HL-60 (cell line): ENCODE results near the gene NR5A2.
A peak's percentile ranks its signal among the peaks of the same experiment; 100 is the strongest.

Experiments
- DNase-seq, 2 experiments: peaks; one replicate each; pipeline ENCODE4 v3.0.0-alpha.2; 2010 to 2020; ENCODE audit warnings: low read depth in 1 of 2, low spot score in 1 of 2
- H3K27ac ChIP-seq: fragments of 250-450 bp; sonication (Bioruptor Pico); replicated peaks from 2 replicates; pipeline ENCODE4 v1.5.1; 2020; ENCODE audit warnings: mild to moderate bottlenecking, moderate library complexity
- H3K27me3 ChIP-seq: fragments of 250-450 bp; sonication (Bioruptor Pico); 2 replicates; pipeline ENCODE4 v1.5.1; 2021; ENCODE audit warnings: mild to moderate bottlenecking, moderate library complexity; ENCODE audit not compliant: insufficient read depth, poor library complexity, severe bottlenecking
- H3K4me3 ChIP-seq: replicated peaks from 2 replicates; pipeline ENCODE4 v1.5.1; 2011; ENCODE audit warnings: mild to moderate bottlenecking, control low read depth, low read length; ENCODE audit not compliant: insufficient read depth
- GABPA ChIP-seq: IDR thresholded peaks from 2 replicates; pipeline ENCODE4 v1.6.1; 2012; ENCODE audit warnings: low read depth
- POLR2AphosphoS5 ChIP-seq: IDR thresholded peaks from 2 replicates; pipeline ENCODE4 v1.6.1; 2012; ENCODE audit warnings: low read depth
- SPI1 ChIP-seq: IDR thresholded peaks from 2 replicates; pipeline ENCODE4 v1.6.1; 2012; ENCODE audit warnings: low read depth, mild to moderate bottlenecking, borderline replicate concordance
- TF ChIP-seq, protein P1 (sequence below): IDR thresholded peaks from 2 replicates; pipeline ENCODE4 v1.6.1; 2012; ENCODE audit warnings: low read depth; ENCODE audit not compliant: insufficient replicate concordance
- TF ChIP-seq, protein P2 (sequence below): IDR thresholded peaks from one replicate; pipeline ENCODE4 v1.5.1; 2011; ENCODE audit warnings: low read length, control low read depth, inconsistent platforms; ENCODE audit not compliant: insufficient read depth

The NR5A2 gene

DNA sequence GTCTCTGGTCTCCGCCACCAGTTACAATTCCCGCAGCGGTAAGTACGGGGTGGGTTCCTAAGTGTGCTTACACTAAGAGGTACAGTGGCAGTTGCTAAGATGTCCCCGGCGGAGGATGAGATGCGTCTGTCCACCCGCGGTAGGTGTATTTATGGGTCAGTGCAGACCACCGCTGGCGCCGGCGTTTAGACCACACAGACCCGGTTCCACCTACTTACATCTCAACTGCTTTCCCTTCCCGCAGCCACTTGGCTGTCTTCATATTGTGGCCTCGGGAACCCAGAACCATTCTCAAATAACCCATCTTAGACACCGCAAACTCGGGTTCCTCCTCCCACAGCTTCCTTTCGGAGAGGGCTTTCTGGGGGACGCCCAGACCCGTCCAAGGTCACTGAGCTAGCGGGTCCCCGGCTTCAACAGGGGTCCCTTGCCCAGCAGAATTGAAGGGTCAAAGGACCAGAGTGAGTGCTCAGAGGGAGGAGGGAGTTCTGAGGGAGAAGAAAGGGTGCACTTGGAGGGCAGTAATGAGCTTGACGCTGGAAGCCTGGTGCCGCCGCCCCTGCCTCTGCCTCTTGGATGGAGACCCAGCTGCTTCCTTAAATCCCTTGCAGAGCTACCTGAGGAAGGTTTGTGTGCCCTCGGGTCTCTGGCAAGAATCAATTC lies 8.6 kb downstream of the NR5A2 start:
- DNase-seq: no peak
- no peak for TF ChIP-seq POLR2AphosphoS5
- TF ChIP-seq, protein P1, sequence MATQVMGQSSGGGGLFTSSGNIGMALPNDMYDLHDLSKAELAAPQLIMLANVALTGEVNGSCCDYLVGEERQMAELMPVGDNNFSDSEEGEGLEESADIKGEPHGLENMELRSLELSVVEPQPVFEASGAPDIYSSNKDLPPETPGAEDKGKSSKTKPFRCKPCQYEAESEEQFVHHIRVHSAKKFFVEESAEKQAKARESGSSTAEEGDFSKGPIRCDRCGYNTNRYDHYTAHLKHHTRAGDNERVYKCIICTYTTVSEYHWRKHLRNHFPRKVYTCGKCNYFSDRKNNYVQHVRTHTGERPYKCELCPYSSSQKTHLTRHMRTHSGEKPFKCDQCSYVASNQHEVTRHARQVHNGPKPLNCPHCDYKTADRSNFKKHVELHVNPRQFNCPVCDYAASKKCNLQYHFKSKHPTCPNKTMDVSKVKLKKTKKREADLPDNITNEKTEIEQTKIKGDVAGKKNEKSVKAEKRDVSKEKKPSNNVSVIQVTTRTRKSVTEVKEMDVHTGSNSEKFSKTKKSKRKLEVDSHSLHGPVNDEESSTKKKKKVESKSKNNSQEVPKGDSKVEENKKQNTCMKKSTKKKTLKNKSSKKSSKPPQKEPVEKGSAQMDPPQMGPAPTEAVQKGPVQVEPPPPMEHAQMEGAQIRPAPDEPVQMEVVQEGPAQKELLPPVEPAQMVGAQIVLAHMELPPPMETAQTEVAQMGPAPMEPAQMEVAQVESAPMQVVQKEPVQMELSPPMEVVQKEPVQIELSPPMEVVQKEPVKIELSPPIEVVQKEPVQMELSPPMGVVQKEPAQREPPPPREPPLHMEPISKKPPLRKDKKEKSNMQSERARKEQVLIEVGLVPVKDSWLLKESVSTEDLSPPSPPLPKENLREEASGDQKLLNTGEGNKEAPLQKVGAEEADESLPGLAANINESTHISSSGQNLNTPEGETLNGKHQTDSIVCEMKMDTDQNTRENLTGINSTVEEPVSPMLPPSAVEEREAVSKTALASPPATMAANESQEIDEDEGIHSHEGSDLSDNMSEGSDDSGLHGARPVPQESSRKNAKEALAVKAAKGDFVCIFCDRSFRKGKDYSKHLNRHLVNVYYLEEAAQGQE: peak; percentile 12
- H3K4me3 ChIP-seq: no peak overlapping the region
- peaks cover 70% of the 10 kb centered on the region for H3K27me3 ChIP-seq
- H3K27ac ChIP-seq: no peak overlapping the region

DNA sequence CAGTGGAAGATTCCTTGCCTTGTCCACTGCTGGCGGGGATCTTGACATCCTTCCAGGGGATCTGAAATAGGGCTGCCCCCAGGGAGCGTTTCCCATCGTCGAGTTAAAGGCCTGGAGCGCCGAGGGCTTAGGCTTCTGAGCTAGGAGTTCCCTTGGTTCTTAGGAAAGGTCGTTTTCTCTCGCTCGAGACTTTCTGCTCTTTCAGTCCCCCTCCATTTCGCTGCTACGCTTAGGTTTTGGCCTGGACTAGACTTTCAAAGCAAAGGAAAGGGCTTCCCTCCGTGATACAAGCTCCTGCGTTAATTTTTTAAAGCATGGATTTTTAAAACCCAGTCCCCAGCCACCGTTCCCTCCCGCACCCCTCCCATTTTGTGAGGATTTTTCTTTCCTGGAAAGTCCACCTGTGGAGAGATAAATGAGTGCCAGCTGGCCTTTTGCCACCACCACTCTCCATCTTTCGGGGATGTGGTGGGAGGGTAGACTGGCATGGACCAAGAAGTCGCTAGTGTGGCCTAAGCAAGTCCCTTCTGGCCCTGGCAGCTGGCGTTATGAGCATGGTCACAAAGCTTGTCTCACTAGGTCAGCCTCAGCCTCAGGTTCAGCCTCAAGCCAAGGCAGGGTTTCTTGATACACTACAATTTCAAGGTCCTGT lies 9.2 kb downstream of the NR5A2 start:
- no peak for DNase-seq
- Histone ChIP-seq H3K27ac (no peak overlapping the region), H3K27me3 (peaks cover 76% of the 10 kb centered on the region), H3K4me3 (no peak overlapping the region)
- TF ChIP-seq, protein P2, sequence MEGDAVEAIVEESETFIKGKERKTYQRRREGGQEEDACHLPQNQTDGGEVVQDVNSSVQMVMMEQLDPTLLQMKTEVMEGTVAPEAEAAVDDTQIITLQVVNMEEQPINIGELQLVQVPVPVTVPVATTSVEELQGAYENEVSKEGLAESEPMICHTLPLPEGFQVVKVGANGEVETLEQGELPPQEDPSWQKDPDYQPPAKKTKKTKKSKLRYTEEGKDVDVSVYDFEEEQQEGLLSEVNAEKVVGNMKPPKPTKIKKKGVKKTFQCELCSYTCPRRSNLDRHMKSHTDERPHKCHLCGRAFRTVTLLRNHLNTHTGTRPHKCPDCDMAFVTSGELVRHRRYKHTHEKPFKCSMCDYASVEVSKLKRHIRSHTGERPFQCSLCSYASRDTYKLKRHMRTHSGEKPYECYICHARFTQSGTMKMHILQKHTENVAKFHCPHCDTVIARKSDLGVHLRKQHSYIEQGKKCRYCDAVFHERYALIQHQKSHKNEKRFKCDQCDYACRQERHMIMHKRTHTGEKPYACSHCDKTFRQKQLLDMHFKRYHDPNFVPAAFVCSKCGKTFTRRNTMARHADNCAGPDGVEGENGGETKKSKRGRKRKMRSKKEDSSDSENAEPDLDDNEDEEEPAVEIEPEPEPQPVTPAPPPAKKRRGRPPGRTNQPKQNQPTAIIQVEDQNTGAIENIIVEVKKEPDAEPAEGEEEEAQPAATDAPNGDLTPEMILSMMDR: no peak
- TF ChIP-seq SPI1 (no peak), POLR2AphosphoS5 (no peak)
- TF ChIP-seq, protein P1: no peak

DNA sequence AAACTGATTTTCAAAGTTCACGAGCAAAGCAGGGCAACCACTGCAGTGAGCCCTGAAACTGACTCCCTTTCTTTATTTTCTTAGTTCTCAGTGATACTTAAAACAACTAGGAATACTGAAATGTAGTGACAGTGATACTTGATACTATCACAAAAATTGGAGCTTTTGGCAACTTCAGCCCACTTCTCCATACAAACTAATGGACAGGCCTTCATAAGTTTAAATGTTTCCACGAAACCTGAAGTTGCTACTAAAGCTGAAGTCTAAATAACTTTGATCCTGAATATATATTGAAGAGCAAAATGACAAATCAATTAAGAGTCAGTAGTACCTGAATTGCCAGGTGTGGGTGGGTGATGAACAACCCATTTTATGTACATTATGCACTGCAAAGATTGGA lies 10.0 kb downstream of the NR5A2 start:
- no peak overlapping the region for H3K27ac ChIP-seq
- DNase-seq: no peak
- no peak overlapping the region for H3K4me3 ChIP-seq
- TF ChIP-seq, protein P1: no peak
- H3K27me3 ChIP-seq: peaks cover 81% of the 10 kb centered on the region

DNA sequence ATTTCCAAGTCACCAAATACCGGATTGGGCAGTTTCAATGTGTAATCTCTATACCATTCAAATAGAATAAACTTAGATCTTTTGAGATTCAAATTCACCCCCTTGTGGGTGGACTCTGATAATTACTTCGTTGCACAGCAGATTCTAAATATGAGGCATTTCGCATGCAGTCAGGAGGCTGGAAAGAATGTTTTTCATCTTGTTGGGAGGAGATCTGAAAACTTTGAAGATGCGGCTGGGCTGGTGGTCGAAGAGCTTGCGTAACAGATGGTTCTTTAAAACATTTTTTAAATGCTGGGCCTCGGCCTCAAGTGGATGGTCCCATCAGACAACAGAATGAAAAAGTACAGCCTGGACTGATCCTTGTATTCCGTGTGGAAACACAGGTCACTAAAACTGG lies 10.4 kb downstream of the NR5A2 start:
- H3K4me3 ChIP-seq: no peak overlapping the region
- TF ChIP-seq, protein P1: no peak
- TF ChIP-seq GABPA: no peak
- TF ChIP-seq, protein P2: no peak
- no peak for TF ChIP-seq SPI1
- no peak for TF ChIP-seq POLR2AphosphoS5
- peaks cover 84% of the 10 kb centered on the region for H3K27me3 ChIP-seq

More for the DNA sequence above, 10.4 kb downstream of the NR5A2 start:
- DNase-seq: no peak
- H3K27ac ChIP-seq: no peak overlapping the region
